HL-60 (cell line): ENCODE results near the gene YIPF5.
A peak's percentile ranks its signal among the peaks of the same experiment; 100 is the strongest.

Experiments
- DNase-seq, 2 experiments: peaks; one replicate each; pipeline ENCODE4 v3.0.0-alpha.2; 2010 to 2020; ENCODE audit warnings: low read depth in 1 of 2, low spot score in 1 of 2
- H3K27ac ChIP-seq: fragments of 250-450 bp; sonication (Bioruptor Pico); replicated peaks from 2 replicates; pipeline ENCODE4 v1.5.1; 2020; ENCODE audit warnings: mild to moderate bottlenecking, moderate library complexity
- H3K27me3 ChIP-seq: fragments of 250-450 bp; sonication (Bioruptor Pico); 2 replicates; pipeline ENCODE4 v1.5.1; 2021; ENCODE audit warnings: mild to moderate bottlenecking, moderate library complexity; ENCODE audit not compliant: insufficient read depth, poor library complexity, severe bottlenecking
- H3K4me3 ChIP-seq: replicated peaks from 2 replicates; pipeline ENCODE4 v1.5.1; 2011; ENCODE audit warnings: mild to moderate bottlenecking, control low read depth, low read length; ENCODE audit not compliant: insufficient read depth
- GABPA ChIP-seq: IDR thresholded peaks from 2 replicates; pipeline ENCODE4 v1.6.1; 2012; ENCODE audit warnings: low read depth
- POLR2AphosphoS5 ChIP-seq: IDR thresholded peaks from 2 replicates; pipeline ENCODE4 v1.6.1; 2012; ENCODE audit warnings: low read depth
- REST ChIP-seq: IDR thresholded peaks from 2 replicates; pipeline ENCODE4 v1.6.1; 2012; ENCODE audit warnings: low read depth; ENCODE audit not compliant: insufficient replicate concordance
- SPI1 ChIP-seq: IDR thresholded peaks from 2 replicates; pipeline ENCODE4 v1.6.1; 2012; ENCODE audit warnings: low read depth, mild to moderate bottlenecking, borderline replicate concordance
- TF ChIP-seq, protein P1 (sequence below): IDR thresholded peaks from one replicate; pipeline ENCODE4 v1.5.1; 2011; ENCODE audit warnings: low read length, control low read depth, inconsistent platforms; ENCODE audit not compliant: insufficient read depth

YIPF5 gene

GRCh38 chr5:144141585-144141984 is 28.9 kb downstream of the YIPF5 start:
- Histone ChIP-seq H3K27me3 (no peaks in the 10 kb centered on the region), H3K27ac (no peak overlapping the region), H3K4me3 (no peak overlapping the region)
- TF ChIP-seq SPI1 (no peak), REST (no peak)
- DNase-seq = no peak

DNA sequence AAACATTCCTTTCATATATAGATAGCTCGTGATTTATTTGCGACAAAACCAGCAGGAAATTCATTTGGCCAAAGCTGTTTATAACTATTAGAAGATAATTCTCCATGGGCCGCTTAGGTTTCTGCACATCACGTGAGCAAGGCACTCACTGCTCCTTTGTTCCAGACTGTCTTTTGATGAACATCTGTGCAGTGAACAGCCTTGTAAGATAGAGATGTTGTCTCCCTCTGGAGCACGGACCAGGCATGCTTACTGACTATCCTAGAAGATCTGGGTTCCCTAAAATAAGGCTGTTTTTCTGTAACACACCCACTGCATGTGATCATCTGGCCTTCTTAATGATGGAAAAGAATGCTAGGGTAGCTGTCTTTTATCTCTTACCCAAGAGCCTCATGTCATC is 30.9 kb downstream of the YIPF5 start:
- no peak for DNase-seq
- Histone ChIP-seq H3K4me3 (no peak overlapping the region), H3K27ac (no peak overlapping the region), H3K27me3 (no peaks in the 10 kb centered on the region)
- TF ChIP-seq POLR2AphosphoS5 (no peak), SPI1 (no peak), GABPA (no peak), REST (no peak)
- TF ChIP-seq, protein P1, sequence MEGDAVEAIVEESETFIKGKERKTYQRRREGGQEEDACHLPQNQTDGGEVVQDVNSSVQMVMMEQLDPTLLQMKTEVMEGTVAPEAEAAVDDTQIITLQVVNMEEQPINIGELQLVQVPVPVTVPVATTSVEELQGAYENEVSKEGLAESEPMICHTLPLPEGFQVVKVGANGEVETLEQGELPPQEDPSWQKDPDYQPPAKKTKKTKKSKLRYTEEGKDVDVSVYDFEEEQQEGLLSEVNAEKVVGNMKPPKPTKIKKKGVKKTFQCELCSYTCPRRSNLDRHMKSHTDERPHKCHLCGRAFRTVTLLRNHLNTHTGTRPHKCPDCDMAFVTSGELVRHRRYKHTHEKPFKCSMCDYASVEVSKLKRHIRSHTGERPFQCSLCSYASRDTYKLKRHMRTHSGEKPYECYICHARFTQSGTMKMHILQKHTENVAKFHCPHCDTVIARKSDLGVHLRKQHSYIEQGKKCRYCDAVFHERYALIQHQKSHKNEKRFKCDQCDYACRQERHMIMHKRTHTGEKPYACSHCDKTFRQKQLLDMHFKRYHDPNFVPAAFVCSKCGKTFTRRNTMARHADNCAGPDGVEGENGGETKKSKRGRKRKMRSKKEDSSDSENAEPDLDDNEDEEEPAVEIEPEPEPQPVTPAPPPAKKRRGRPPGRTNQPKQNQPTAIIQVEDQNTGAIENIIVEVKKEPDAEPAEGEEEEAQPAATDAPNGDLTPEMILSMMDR = no peak

DNA sequence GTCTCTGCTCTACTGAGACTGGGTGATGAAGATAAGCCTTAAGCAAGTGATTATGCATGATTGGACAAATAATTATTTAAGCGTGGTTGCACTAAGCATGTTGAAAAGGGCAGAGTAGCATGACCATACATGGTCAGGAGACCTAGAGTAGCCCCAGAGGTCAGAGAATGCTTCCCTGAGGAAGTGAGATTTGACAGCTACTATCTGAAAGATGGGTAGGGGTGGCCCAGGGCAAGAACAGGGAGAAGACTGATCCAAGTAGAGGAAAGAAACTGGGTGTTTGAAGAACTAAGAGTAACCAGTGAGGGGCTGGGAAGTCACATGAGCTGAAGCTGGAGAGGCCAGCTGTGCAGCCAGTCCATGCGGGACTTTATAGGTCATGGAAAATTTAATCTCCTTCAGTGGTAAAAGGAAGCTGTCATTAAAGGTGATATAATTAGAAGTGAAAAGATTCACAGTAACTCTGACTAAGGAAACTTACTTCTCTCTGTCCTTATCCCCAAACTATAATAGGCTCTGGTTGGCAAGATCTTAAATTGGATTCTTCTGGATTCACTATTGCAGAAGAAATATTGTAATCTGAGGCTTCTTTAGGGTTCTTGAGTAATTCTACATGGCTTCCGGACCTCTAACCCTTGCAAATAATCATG is 35.2 kb downstream of the YIPF5 start:
- Histone ChIP-seq H3K27ac (peak overlapping the region; percentile 70), H3K27me3 (no peaks in the 10 kb centered on the region), H3K4me3 (no peak overlapping the region)
- TF ChIP-seq, protein P1 = no peak
- no peak for TF ChIP-seq REST
- TF ChIP-seq POLR2AphosphoS5 = no peak
- TF ChIP-seq GABPA = no peak
- TF ChIP-seq SPI1 = no peak
- DNase-seq = peak; percentile 27 to 29
